Heart left ventricle (tissue), 16 donors: Measurements from ENCODE around the gene BAG3. TPM values are rescaled to one million over a fixed set of nuclear protein-coding genes. Genes with fewer than 3 reads are reported as not detected.

Experiments used
- ATAC-seq, 4 donors: fragments of 200-7000 bp; cut with Tn5 transposase; one replicate each; pipeline ENCODE4 v1.9.1; 2020 to 2022; ENCODE audit warnings: moderate library complexity in 4 of 4, mild to moderate bottlenecking in 3 of 4, moderate number of reproducible peaks in 1 of 4
- DNase-seq, 5 donors: peaks; one replicate each; pipeline ENCODE4 v3.0.0-alpha.2; 2020
- H3K27ac ChIP-seq, 12 donors: fragments of 200-600 bp; sonication (generic) in 4 of 12; one replicate each; pipeline versions ENCODE4 v1.5.0 to v1.8.0; 2016 to 2022; ENCODE audit warnings: mild to moderate bottlenecking in 2 of 12
- H3K27me3 ChIP-seq, 9 donors: fragments of 200-600 bp; sonication (generic) in 2 of 9; one replicate each; pipeline versions ENCODE4 v1.5.1 to v1.8.0; 2016 to 2022; ENCODE audit warnings: mild to moderate bottlenecking in 3 of 9
- H3K36me3 ChIP-seq, 9 donors: fragments of 200-600 bp; sonication (generic) in 2 of 9; one replicate each; pipeline versions ENCODE4 v1.5.0 to v1.8.0; 2018 to 2022; ENCODE audit warnings: mild to moderate bottlenecking in 2 of 9
- H3K4me1 ChIP-seq, 12 donors: fragments of 200-600 bp; sonication (generic) in 4 of 12; one replicate each; pipeline versions ENCODE4 v1.5.0 to v1.8.0; 2016 to 2022; ENCODE audit warnings: mild to moderate bottlenecking in 3 of 12
- H3K4me3 ChIP-seq, 12 donors: fragments of 200-600 bp; sonication (generic) in 4 of 12; one replicate each; pipeline versions ENCODE4 v1.5.0 to v1.8.0; 2017 to 2022; ENCODE audit warnings: mild to moderate bottlenecking in 9 of 12, moderate library complexity in 4 of 12
- H3K9me3 ChIP-seq, 12 donors: fragments of 200-600 bp; sonication (generic) in 4 of 12; one replicate each; pipeline versions ENCODE4 v1.5.0 to v1.8.0; 2016 to 2022; ENCODE audit warnings: mild to moderate bottlenecking in 1 of 12
- POLR2A ChIP-seq, 2 donors: fragments of 450-650 bp; IDR thresholded peaks; one replicate each; pipeline ENCODE4 v1.6.1; 2017; ENCODE audit warnings: antibody characterized with exemption in 2 of 2, mild to moderate bottlenecking in 2 of 2, moderate library complexity in 2 of 2
- WGBS, 4 donors: extraction: QIAGEN DNeasy Blood & Tissue Kit in 2 of 4; methylation state at CpG; one replicate each; pipeline versions ENCODE4 v1.1.5 to v1.1.7; 2013 to 2018; 5-methylcytosine and 5-hydroxymethylcytosine counted together
- intact Hi-C, 10 donors: fragments of 100-400 bp; cut with DNase I; formaldehyde crosslinking; loops; one replicate each; pipeline versions ENCODE4 v1.11.1 to v1.14.2; 2022
- polyA plus RNA-seq, 2 donors: library from polyadenylated mRNA; stranded (reverse); fragments of 200-250 nt; gene quantifications; one replicate each; pipeline ENCODE4 v1.2.3, GENCODE V29; 2013
- total RNA-seq, 9 donors: library from RNA; depleted of rRNA in 2 of 9; stranded (reverse); fragments of >200 nt in 2 of 9; fragmentation: NEBNext Ultra II Directional in 3 of 9; extraction: Animal tissue kit (Norgen Biotek cat#: 25700) in 3 of 9; gene quantifications; one replicate each; pipeline versions ENCODE4 v1.1.0 to v1.2.4, GENCODE V29; 2016 to 2023
- TF ChIP-seq, protein P1 (sequence below), 12 donors: fragments of 200-600 bp; sonication (generic) in 4 of 12; IDR thresholded peaks; one replicate each; pipeline versions ENCODE4 v1.5.0 to v1.8.0; 2018 to 2022; ENCODE audit warnings: antibody characterized with exemption in 12 of 12, mild to moderate bottlenecking in 5 of 12
- donor health status: ischemic (EF 13 %, LVEDD 7.1; RV severe dilation, severe dysfunction).
- donor health status: healthy with polysubstance abuse.
- donor health status: DM: no; HTN: yes; CAD: no.
- donor health status: DM: no; HTN: no; CAD: no.
- donor health status: ischemic (EF 25% LVEDD 6.9; RV normal size, moderate dysfunction).
- donor health status: ischemic (EF 25% LVEDD 5.7; RV mildly dilated, moderate dysfunction).
- donor health status: healthy.
- donor health status: DM: yes; HTN: yes; CAD: no.
- donor health status: ischemic (EF 35%, LVEDD 5.7; RV mildly dilated, moderate dysfunction).
- donor health status: nonischemic (EF 11% LVEDD 7.7; RV severe dilation, severe dysfunction).
- donor health status: DM: yes; HTN: yes; CAD: no.
- donor health status: PGD.
- donor health status: ischemic (EF 29% LVEDD 5.4; RV normal size, mild dysfunction).
- donor health status: nonischemic (EF 23%, LVEDD 6.1; RV moderate dilation, normal function).

The BAG3 gene
- total and polyA plus RNA-seq, 11 donors, result 78.8 to 271 (median 141) TPM

DNA sequence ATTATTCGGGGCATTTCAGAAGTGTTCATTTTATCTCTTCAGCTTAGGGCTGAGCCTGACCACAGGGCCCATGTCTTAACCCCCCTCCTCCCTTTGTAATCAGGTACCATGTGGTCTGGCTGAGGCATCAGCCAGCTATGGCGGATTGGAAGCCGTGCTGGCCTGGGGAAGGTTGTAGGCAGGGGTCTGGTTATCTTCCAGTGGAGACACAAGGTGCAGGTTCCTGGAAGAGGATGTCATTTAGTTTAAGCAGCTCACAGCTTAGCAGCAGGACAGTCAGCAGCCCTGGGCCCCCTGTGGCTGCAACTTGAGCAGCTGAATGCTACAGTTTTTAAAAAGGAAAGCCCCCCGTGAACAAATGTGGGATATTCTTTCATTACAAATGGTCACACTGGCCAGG lies 22.1 kb downstream of the BAG3 start:
- 40 to 68% (median 59%) methylated on average over 4 of the region's 4 CpGs for WGBS, 4 donors
- ATAC-seq, result peak in 1 of 4 donors; percentile 5
- peaks cover 0 to 84% (median 81%) of the 10 kb centered on the region in 9 donors for H3K36me3 ChIP-seq
- no peak for DNase-seq
- peaks cover 0 to 55% (median 23%) of the 10 kb centered on the region in 12 donors for H3K4me1 ChIP-seq
- H3K4me3 ChIP-seq, result no peak overlapping the region
- TF ChIP-seq, protein P1, sequence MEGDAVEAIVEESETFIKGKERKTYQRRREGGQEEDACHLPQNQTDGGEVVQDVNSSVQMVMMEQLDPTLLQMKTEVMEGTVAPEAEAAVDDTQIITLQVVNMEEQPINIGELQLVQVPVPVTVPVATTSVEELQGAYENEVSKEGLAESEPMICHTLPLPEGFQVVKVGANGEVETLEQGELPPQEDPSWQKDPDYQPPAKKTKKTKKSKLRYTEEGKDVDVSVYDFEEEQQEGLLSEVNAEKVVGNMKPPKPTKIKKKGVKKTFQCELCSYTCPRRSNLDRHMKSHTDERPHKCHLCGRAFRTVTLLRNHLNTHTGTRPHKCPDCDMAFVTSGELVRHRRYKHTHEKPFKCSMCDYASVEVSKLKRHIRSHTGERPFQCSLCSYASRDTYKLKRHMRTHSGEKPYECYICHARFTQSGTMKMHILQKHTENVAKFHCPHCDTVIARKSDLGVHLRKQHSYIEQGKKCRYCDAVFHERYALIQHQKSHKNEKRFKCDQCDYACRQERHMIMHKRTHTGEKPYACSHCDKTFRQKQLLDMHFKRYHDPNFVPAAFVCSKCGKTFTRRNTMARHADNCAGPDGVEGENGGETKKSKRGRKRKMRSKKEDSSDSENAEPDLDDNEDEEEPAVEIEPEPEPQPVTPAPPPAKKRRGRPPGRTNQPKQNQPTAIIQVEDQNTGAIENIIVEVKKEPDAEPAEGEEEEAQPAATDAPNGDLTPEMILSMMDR (IDR thresholded peaks at IDR 0.05), result no peak
- no peak for TF ChIP-seq POLR2A (IDR thresholded peaks at IDR 0.05)
- no peaks in the 10 kb centered on the region for H3K9me3 ChIP-seq
- intact Hi-C loops, result no loop called here
- H3K27me3 ChIP-seq, result no peaks in the 10 kb centered on the region
- peak overlapping the region in 3 of 12 donors; percentile 23 to 48 (median 41) for H3K27ac ChIP-seq

DNA sequence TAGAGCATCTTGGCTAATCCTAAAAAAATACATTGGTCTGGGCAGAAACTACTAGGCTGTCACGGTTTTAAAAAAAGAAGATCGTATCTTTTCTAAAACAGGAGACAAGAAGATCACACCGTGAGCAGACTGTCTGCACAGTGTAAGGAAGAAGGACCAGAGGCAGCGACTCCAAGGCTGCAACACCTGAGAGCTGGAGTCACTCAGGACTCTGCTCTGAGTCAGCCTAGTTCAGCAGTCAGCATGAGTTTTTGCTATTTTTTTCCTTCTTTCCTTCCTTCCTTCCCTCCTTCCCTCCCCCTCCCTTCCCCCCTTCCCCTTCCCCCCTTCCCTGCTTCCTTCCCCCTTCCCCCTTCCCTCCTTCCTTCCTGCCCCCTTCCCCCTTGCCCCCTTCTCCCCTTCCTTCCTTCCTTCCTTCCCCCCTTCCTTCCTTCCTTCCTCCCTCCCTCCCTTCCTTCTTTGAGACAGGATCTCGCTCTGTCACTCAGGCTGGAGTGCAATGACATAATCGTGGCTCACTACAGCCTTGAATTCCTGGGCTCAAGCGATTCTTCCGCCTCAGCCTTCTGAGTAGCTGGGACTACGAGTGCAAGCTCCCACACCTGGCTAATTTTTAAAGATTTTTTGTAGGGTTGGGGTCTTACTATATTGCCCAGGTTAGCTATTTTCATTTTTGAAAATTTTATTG lies 24.4 kb downstream of the BAG3 start:
- H3K4me1 ChIP-seq, result peaks cover 0 to 55% (median 27%) of the 10 kb centered on the region in 12 donors
- ATAC-seq (no peak), DNase-seq (peak in 1 of 5 donors; percentile 12)
- H3K4me3 ChIP-seq, result no peak overlapping the region
- H3K27ac ChIP-seq, result peak overlapping the region in 4 of 12 donors; percentile 13 to 43 (median 15)
- no peaks in the 10 kb centered on the region for H3K9me3 ChIP-seq
- no peak for TF ChIP-seq POLR2A (IDR thresholded peaks at IDR 0.05)
- TF ChIP-seq, protein P1 (IDR thresholded peaks at IDR 0.05), result no peak
- WGBS, 4 donors, result 49 to 66% (median 53%) methylated on average over 7 to 9 of the region's 9 CpGs
- intact Hi-C loops, result no loop called here
- no peaks in the 10 kb centered on the region for H3K27me3 ChIP-seq
- H3K36me3 ChIP-seq, result peaks cover 0 to 76% (median 70%) of the 10 kb centered on the region in 9 donors

DNA sequence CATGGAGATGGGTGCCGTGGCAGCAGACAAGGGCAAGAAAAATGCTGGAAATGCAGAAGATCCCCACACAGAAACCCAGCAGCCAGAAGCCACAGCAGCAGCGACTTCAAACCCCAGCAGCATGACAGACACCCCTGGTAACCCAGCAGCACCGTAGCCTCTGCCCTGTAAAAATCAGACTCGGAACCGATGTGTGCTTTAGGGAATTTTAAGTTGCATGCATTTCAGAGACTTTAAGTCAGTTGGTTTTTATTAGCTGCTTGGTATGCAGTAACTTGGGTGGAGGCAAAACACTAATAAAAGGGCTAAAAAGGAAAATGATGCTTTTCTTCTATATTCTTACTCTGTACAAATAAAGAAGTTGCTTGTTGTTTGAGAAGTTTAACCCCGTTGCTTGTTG lies 25.9 kb downstream of the BAG3 start:
- peaks cover 0 to 61% (median 30%) of the 10 kb centered on the region in 12 donors for H3K4me1 ChIP-seq
- H3K27me3 ChIP-seq, result no peaks in the 10 kb centered on the region
- no peak overlapping the region for H3K4me3 ChIP-seq
- no peaks in the 10 kb centered on the region for H3K9me3 ChIP-seq
- peak overlapping the region in 1 of 12 donors; percentile 84 for H3K27ac ChIP-seq
- intact Hi-C loops, result no loop called here
- peaks cover 0 to 61% (median 55%) of the 10 kb centered on the region in 9 donors for H3K36me3 ChIP-seq
- DNase-seq, result no peak
- WGBS, 4 donors, result 83 to 89% (median 89%) methylated on average over 6 of the region's 6 CpGs
- TF ChIP-seq, protein P1 (IDR thresholded peaks at IDR 0.05), result no peak
- TF ChIP-seq POLR2A (IDR thresholded peaks at IDR 0.05), result no peak
- no peak for ATAC-seq

DNA sequence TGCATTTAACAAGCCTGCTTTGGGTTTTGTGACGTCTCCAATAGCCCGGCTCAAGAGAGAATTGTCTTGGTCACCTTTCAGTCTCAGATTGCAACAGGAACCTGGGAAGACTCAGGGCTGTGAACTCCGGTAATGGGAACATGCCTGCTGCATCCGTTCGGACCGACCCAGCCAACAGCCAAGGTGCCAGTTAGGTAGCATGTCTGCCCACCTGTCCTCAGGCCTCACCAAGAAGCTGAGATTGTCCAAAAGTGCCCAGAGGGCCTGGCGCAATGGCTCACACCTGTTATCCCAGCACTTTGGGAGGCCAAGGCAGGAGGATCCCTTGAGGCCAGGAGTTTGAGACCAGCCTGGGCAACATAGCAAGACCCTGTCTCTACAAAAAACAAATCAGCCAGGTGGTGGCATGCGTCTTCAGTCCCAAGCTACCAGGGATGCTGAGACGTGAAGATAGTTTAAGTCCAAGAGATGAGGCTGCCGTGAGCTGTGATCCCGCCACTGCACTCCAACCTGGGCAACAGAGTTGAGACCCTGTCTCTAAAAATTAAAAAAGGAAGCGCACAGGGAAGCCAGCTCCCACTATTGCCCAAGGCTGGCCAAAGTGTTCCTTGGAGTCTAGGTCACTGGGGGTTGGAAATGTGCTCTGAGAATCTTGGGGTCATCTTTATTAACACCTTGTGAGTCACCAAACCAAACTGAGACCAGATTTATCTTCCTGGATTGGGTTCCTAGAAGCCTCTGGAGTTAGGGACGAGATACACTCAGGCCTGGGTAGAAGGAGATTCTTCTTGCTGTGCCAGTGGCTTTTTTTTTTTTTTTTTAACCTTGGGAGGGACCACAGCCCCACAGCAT lies 26.9 kb downstream of the BAG3 start:
- no peak overlapping the region for H3K4me3 ChIP-seq
- no peaks in the 10 kb centered on the region for H3K27me3 ChIP-seq
- 87 to 91% (median 88%) methylated on average over 9 to 13 of the region's 13 CpGs for WGBS, 4 donors
- ATAC-seq (no peak), DNase-seq (peak in 1 of 5 donors; percentile 29)
- H3K36me3 ChIP-seq, result peaks cover 0 to 51% (median 45%) of the 10 kb centered on the region in 9 donors
- H3K27ac ChIP-seq, result peak overlapping the region in 10 of 12 donors; percentile 23 to 84 (median 69)
- peaks cover 0 to 61% (median 31%) of the 10 kb centered on the region in 12 donors for H3K4me1 ChIP-seq
- intact Hi-C loops, result no loop called here
- TF ChIP-seq POLR2A (IDR thresholded peaks at IDR 0.05), result no peak
- TF ChIP-seq, protein P1 (IDR thresholded peaks at IDR 0.05), result no peak
- no peaks in the 10 kb centered on the region for H3K9me3 ChIP-seq
